HCT116 (cell line): ENCODE measurements around the gene ARL14EPL. TPM values are rescaled to one million over a fixed set of nuclear protein-coding genes. Genes with fewer than 3 reads are reported as not detected.
A peak's percentile ranks its signal among the peaks of the same experiment; 100 is the strongest.

Source experiments
- ATAC-seq: fragments of 200-7000 bp; cut with Tn5 transposase; 2 replicates; pipeline ENCODE4 v1.9.1; 2020; ENCODE audit warnings: mild to moderate bottlenecking, moderate library complexity
- BruUV-seq: library from RNA; stranded (reverse); fragments of 400-500 nt; replicated peaks from 2 replicates; lab custom pipeline; 2021; lab: Mats Ljungman, UMichigan
- CTCF ChIA-PET: fragments of 300-600 bp; sonication (Branson Sonifier 250); formaldehyde crosslinking; loops from one replicate; lab custom pipeline; 2021; ENCODE audit warnings: antibody characterized with exemption; lab: Charles Lee
- POLR2A ChIA-PET: fragments of 300-600, 350-600 bp; sonication (Branson Sonifier 250); formaldehyde crosslinking; loops from one replicate; lab custom pipeline; 2021; ENCODE audit warnings: antibody characterized with exemption; lab: Charles Lee
- RAD21 ChIA-PET, 2 experiments: fragments of 300-600 bp; sonication (Branson Sonifier 250); formaldehyde crosslinking; loops; one replicate each; lab custom pipeline; 2023; ENCODE audit warnings: low total read pairs in 2 of 2; ENCODE audit not compliant: uncharacterized antibody in 2 of 2, unreplicated experiment in 2 of 2, low non-redundant PET in 1 of 2; lab: Charles Lee
- DNase-seq: peaks from one replicate; pipeline ENCODE4 v3.0.0-alpha.2; 2010; ENCODE audit warnings: low read depth, low spot score
- H2AFZ ChIP-seq: fragments of 200-600 bp; shearing (Covaris generic), sonication (generic); 2 replicates; pipeline ENCODE4 v1.6.1; 2017; ENCODE audit warnings: low read depth, mixed run types, mixed read lengths, antibody characterized with exemption, low read length; ENCODE audit not compliant: poor library complexity, severe bottlenecking
- H3K27ac ChIP-seq: 2 replicates; pipeline ENCODE4 v1.5.1; 2012; ENCODE audit warnings: low read depth, low read length
- H3K27me3 ChIP-seq: fragments of 200-600 bp; sonication (generic); 2 replicates; pipeline ENCODE4 v1.6.1; 2016; ENCODE audit warnings: mixed run types, low read length, mixed read lengths; ENCODE audit not compliant: insufficient read depth
- H3K36me3 ChIP-seq, 2 experiments: fragments of 200-500 bp in 1 of 2; fragments of 200-600 bp in 1 of 2; sonication (Bioruptor generic) in 1 of 2; sonication (generic) in 1 of 2; 2 replicates each; pipeline versions ENCODE4 v1.5.1 to v1.6.1; 2014 to 2016; ENCODE audit warnings: low read length in 2 of 2, inconsistent platforms in 1 of 2, mixed read lengths in 1 of 2, mixed run types in 1 of 2; ENCODE audit not compliant: insufficient read depth in 2 of 2, control insufficient read depth in 1 of 2
- H3K4me1 ChIP-seq, 2 experiments: fragments of 200-600 bp in 1 of 2; sonication (generic) in 1 of 2; 2 replicates each; pipeline versions ENCODE4 v1.5.1 to v1.6.1; 2012 to 2017; ENCODE audit warnings: low read length in 2 of 2, inconsistent platforms in 1 of 2, mild to moderate bottlenecking in 1 of 2, mixed read lengths in 1 of 2, mixed run types in 1 of 2, moderate library complexity in 1 of 2; ENCODE audit not compliant: insufficient read depth in 2 of 2, control insufficient read depth in 1 of 2
- H3K4me2 ChIP-seq: fragments of 200-600 bp; sonication (generic); 2 replicates; pipeline ENCODE4 v1.6.1; 2017; ENCODE audit warnings: mixed run types, low read length, mixed read lengths
- H3K4me3 ChIP-seq, 2 experiments: fragments of 200-600 bp in 1 of 2; sonication (generic) in 1 of 2; replicated peaks in 1 of 2; 2 replicates each; pipeline ENCODE4 v1.5.1; 2011 to 2016; ENCODE audit warnings: low read length in 2 of 2, control low read depth in 1 of 2, low read depth in 1 of 2, mild to moderate bottlenecking in 1 of 2, mixed read lengths in 1 of 2, mixed run types in 1 of 2
- H3K79me2 ChIP-seq: fragments of 200-600 bp; sonication (generic); 2 replicates; pipeline ENCODE4 v1.6.1; 2017; ENCODE audit warnings: mild to moderate bottlenecking, mixed run types, low read length, moderate library complexity, mixed read lengths; ENCODE audit not compliant: insufficient read depth
- H3K9ac ChIP-seq: fragments of 200-600 bp; sonication (generic); 2 replicates; pipeline ENCODE4 v1.6.1; 2016; ENCODE audit warnings: low read length, mixed read lengths
- H3K9me2 ChIP-seq: fragments of 200-600 bp; sonication (generic), shearing (Covaris generic); 2 replicates; pipeline ENCODE4 v1.6.1; 2017; ENCODE audit warnings: mixed run types, mild to moderate bottlenecking, moderate library complexity; ENCODE audit not compliant: insufficient read depth
- H3K9me3 ChIP-seq, 2 experiments: fragments of 200-500 bp in 1 of 2; fragments of 200-600 bp in 1 of 2; sonication (Bioruptor generic) in 1 of 2; sonication (generic) in 1 of 2; 2 replicates each; pipeline ENCODE4 v1.6.1; 2014 to 2017; ENCODE audit warnings: low read length in 2 of 2, mixed read lengths in 2 of 2, inconsistent platforms in 1 of 2, low read depth in 1 of 2, mild to moderate bottlenecking in 1 of 2, mixed run types in 1 of 2, moderate library complexity in 1 of 2; ENCODE audit not compliant: control insufficient read depth in 1 of 2, insufficient read depth in 1 of 2
- H4K20me1 ChIP-seq: fragments of 200-600 bp; sonication (generic), shearing (Covaris generic); 2 replicates; pipeline ENCODE4 v1.6.1; 2017; ENCODE audit warnings: mixed run types, mild to moderate bottlenecking, moderate library complexity; ENCODE audit not compliant: insufficient read depth
- CBX3 ChIP-seq: IDR thresholded peaks from 2 replicates; pipeline ENCODE4 v1.6.1; 2012; ENCODE audit warnings: low read depth
- CTCF ChIP-seq, 3 experiments: fragments of 200-600 bp in 1 of 3; sonication (generic) in 1 of 3; IDR thresholded peaks in 2 of 3; conservative IDR thresholded peaks in 1 of 3; 2 replicates each; pipeline ENCODE4 v1.5.1; 2012 to 2017; ENCODE audit warnings: low read depth in 2 of 3, low read length in 2 of 3, antibody characterized with exemption in 1 of 3, borderline replicate concordance in 1 of 3, control low read depth in 1 of 3, mild to moderate bottlenecking in 1 of 3, mixed read lengths in 1 of 3, mixed run types in 1 of 3, moderate library complexity in 1 of 3; ENCODE audit not compliant: insufficient read depth in 1 of 3
- ELF1 ChIP-seq: IDR thresholded peaks from 2 replicates; pipeline ENCODE4 v1.6.1; 2012; ENCODE audit warnings: low read depth, borderline replicate concordance
- EZH2 ChIP-seq: fragments of 200-600 bp; sonication (generic); IDR thresholded peaks from 2 replicates; pipeline ENCODE4 v1.6.1; 2017; ENCODE audit warnings: antibody characterized with exemption, mixed run types
- FOSL1 ChIP-seq: IDR thresholded peaks from 2 replicates; pipeline ENCODE4 v1.6.1; 2012; ENCODE audit warnings: low read depth
- MAX ChIP-seq: IDR thresholded peaks from 2 replicates; pipeline ENCODE4 v1.6.1; 2012
- POLR2AphosphoS5 ChIP-seq: IDR thresholded peaks from 2 replicates; pipeline ENCODE4 v1.6.1; 2011; ENCODE audit warnings: mild to moderate bottlenecking, low read depth, low read length, moderate library complexity
- RAD21 ChIP-seq: IDR thresholded peaks from 2 replicates; pipeline ENCODE4 v1.6.1; 2012; ENCODE audit warnings: low read depth, mild to moderate bottlenecking
- YY1 ChIP-seq: IDR thresholded peaks from 2 replicates; pipeline ENCODE4 v1.6.1; 2011; ENCODE audit warnings: low read length, low read depth, moderate library complexity, mild to moderate bottlenecking; ENCODE audit not compliant: insufficient replicate concordance; ENCODE audit errors: extremely low read depth
- ZBTB33 ChIP-seq: IDR thresholded peaks from 2 replicates; pipeline ENCODE4 v1.6.1; 2011; ENCODE audit warnings: mild to moderate bottlenecking, low read length, moderate library complexity; ENCODE audit not compliant: insufficient replicate concordance; ENCODE audit errors: extremely low read depth
- intact Hi-C: fragments of 100-400 bp; cut with micrococcal nuclease; formaldehyde crosslinking; loops from 2 replicates; pipeline ENCODE4 v1.10.0; 2022
- total RNA-seq: library from RNA; stranded (reverse); gene quantifications from one replicate; pipeline ENCODE4 v1.2.1, GENCODE V29; 2021; ENCODE audit not compliant: unreplicated experiment

Gene ARL14EPL
- total RNA-seq, 1 experiment from 2014 or later = 22.9 TPM

GRCh38 chr5:116032094-116032517 lies at the start of gene ARL14EPL (continued):
- peak; percentile 78 for TF ChIP-seq POLR2AphosphoS5
- TF ChIP-seq EZH2 = no peak
- peak; percentile 97 for TF ChIP-seq FOSL1
- peak; percentile 60; the same call in 1 of the 2 replicates for TF ChIP-seq MAX
- peak; percentile 94 for TF ChIP-seq RAD21

- ATAC-seq = no peak
- Histone ChIP-seq H3K9me3 (no peaks in the 10 kb centered on the region), H3K27ac (no peak overlapping the region), H3K79me2 (no peaks in the 10 kb centered on the region), H3K36me3 (no peaks in the 10 kb centered on the region), H2AFZ (no peak overlapping the region), H3K9ac (no peak overlapping the region), H3K4me2 (no peak overlapping the region), H3K27me3 (no peaks in the 10 kb centered on the region), H3K9me2 (no peaks in the 10 kb centered on the region), H3K4me3 (no peak overlapping the region), H4K20me1 (no peaks in the 10 kb centered on the region), H3K4me1 (peaks cover 0 to 6% of the 10 kb centered on the region in 2 experiments; a peak in 1 of 4 replicates)
- DNase-seq = no peak
- TF ChIP-seq CBX3 = no peak
- TF ChIP-seq CTCF (IDR thresholded peaks at IDR 0.05 in 2 of 3, conservative IDR thresholded peaks at IDR 0.05 in 1 of 3; ENCODE audit: borderline replicate concordance in 1 of 3, insufficient read depth in 1 of 3, low read depth in 2 of 3, low read length in 2 of 3) = no peak
- no peak for TF ChIP-seq YY1
- no peak for TF ChIP-seq ELF1
- no peak for TF ChIP-seq ZBTB33
- no peak for TF ChIP-seq FOSL1
- ChIA-PET CTCF (no interaction called here), POLR2A (interaction anchor here (1.2 kb wide), 1 partner anchor 9 kb away, joined by 4 read pairs; no protein-coding TSS in a partner anchor), RAD21 (no interaction called here)
- intact Hi-C loops = no loop called here
- BruUV-seq = no TSS peak
These were observed 48.8 kb upstream of the ARL14EPL start for GRCh38 chr5:115983519-115983918.
